Measurements from ENCODE around the gene TRAF1.

DNA sequence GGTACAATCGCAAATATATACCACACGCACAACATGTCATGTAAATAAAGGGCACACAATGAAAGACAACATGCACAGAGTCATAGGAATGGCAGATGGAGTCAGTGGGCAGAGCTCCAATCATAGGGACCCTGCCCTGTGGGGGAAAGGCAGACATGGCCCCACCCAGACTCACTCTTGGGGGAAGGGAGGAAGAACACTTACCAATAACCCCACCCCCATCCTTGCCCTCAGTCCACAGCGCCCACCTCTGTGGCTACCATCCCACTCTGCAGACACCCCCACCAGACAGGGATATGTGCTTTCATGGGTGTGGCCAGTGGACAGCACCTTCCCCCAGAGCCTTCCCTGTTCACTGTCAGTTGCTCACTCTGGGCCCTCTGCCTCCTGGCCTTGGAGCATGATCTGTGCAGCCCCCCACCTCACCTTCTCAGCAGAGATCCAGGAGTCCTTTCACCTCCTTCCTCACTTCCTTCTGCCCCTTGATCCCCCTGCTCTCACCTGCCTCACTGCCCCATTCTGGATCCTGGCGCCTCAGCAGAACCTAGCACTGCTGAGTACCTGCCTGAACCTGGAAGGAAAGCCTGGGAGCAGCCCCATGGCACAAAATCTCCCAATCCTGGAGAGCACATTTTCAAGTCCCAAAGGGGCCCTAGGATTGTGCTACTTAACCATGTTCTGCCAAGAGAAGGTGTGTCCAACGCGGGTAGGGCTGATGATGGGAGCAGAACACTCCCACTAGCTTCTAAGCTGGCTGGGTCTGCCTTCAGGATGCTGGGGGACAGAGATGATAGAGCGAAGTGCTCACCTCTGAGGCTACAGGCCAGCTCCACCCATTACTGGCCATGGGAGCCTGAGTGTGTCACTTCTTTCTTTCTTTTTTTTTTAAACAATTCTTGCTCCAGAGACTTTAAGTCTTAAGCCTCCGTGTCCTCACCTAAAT, 48.1 kb downstream of the TRAF1 start:
- TF ChIP-seq, protein P1, sequence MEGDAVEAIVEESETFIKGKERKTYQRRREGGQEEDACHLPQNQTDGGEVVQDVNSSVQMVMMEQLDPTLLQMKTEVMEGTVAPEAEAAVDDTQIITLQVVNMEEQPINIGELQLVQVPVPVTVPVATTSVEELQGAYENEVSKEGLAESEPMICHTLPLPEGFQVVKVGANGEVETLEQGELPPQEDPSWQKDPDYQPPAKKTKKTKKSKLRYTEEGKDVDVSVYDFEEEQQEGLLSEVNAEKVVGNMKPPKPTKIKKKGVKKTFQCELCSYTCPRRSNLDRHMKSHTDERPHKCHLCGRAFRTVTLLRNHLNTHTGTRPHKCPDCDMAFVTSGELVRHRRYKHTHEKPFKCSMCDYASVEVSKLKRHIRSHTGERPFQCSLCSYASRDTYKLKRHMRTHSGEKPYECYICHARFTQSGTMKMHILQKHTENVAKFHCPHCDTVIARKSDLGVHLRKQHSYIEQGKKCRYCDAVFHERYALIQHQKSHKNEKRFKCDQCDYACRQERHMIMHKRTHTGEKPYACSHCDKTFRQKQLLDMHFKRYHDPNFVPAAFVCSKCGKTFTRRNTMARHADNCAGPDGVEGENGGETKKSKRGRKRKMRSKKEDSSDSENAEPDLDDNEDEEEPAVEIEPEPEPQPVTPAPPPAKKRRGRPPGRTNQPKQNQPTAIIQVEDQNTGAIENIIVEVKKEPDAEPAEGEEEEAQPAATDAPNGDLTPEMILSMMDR (IDR thresholded peaks at IDR 0.05), result no peak
- no peak for TF ChIP-seq POLR2A (IDR thresholded peaks at IDR 0.05)

All from Peyer's patch (tissue), 4 donors.